IMR-90 (cell line): Measurements from ENCODE around the gene HOXD10. TPM values are rescaled to one million over a fixed set of nuclear protein-coding genes. Genes with fewer than 3 reads are reported as not detected.

Experiments
- ATAC-seq: fragments of 200-7000 bp; cut with Tn5 transposase; 2 replicates; pipeline ENCODE4 v1.9.1; 2020; ENCODE audit warnings: low read depth, mild to moderate bottlenecking, moderate library complexity
- BruUV-seq: library from RNA; stranded (reverse); fragments of 400-500 nt; replicated peaks from 2 replicates; lab custom pipeline; 2021; lab: Mats Ljungman, UMichigan
- CTCF ChIA-PET: fragments of 300-600 bp; formaldehyde crosslinking; extraction: SDS; loops from one replicate; lab custom pipeline; 2021; ENCODE audit warnings: antibody characterized with exemption; lab: Yijun Ruan, JAX
- POLR2A ChIA-PET: fragments of 300-600 bp; sonication (Branson Sonifier 250); formaldehyde crosslinking; loops from one replicate; lab custom pipeline; 2022; ENCODE audit warnings: antibody characterized with exemption; ENCODE audit not compliant: unreplicated experiment; lab: Charles Lee
- DNase-seq: peaks from one replicate; pipeline ENCODE4 v3.0.0; 2013
- H2AFZ ChIP-seq: replicated peaks from 2 replicates; pipeline ENCODE3; 2013; ENCODE audit warnings: low read length, mild to moderate bottlenecking; ENCODE audit not compliant: poor library complexity
- H2AK5ac ChIP-seq: 2 replicates; pipeline ENCODE4 v1.6.1; 2013; ENCODE audit warnings: low read depth, low read length, inconsistent platforms
- H2AK9ac ChIP-seq: replicated peaks from 2 replicates; pipeline ENCODE3; 2013; ENCODE audit warnings: mild to moderate bottlenecking, low read depth, low read length, moderate library complexity; ENCODE audit not compliant: poor library complexity
- H2BK120ac ChIP-seq: 2 replicates; pipeline ENCODE4 v1.6.1; 2013; ENCODE audit warnings: low read depth, low read length, inconsistent platforms
- H2BK15ac ChIP-seq: 3 replicates; pipeline ENCODE4 v1.6.1; 2013; ENCODE audit warnings: low read depth, low read length, inconsistent platforms
- H2BK20ac ChIP-seq: 2 replicates; pipeline ENCODE4 v1.6.1; 2013; ENCODE audit warnings: low read depth, mild to moderate bottlenecking, inconsistent platforms, low read length, moderate library complexity
- H2BK5ac ChIP-seq: 2 replicates; pipeline ENCODE4 v1.6.1; 2013; ENCODE audit warnings: mild to moderate bottlenecking, low read depth, low read length, inconsistent platforms; ENCODE audit not compliant: poor library complexity, severe bottlenecking
- H3K14ac ChIP-seq: replicated peaks from 2 replicates; pipeline ENCODE4 v1.6.1; 2013; ENCODE audit warnings: low read depth, low read length, inconsistent platforms
- H3K18ac ChIP-seq: 2 replicates; pipeline ENCODE4 v1.6.1; 2013; ENCODE audit warnings: low read depth, low read length, control low read depth
- H3K23ac ChIP-seq: 2 replicates; pipeline ENCODE4 v1.6.1; 2013; ENCODE audit warnings: low read depth, low read length, inconsistent platforms
- H3K27ac ChIP-seq: 2 replicates; pipeline ENCODE4 v1.5.1; 2013; ENCODE audit warnings: mild to moderate bottlenecking, control low read depth, low read length; ENCODE audit not compliant: insufficient read depth
- H3K27me3 ChIP-seq: 2 replicates; pipeline ENCODE4 v1.6.1; 2013; ENCODE audit warnings: low read length; ENCODE audit not compliant: control insufficient read depth, insufficient read depth
- H3K36me3 ChIP-seq: 2 replicates; pipeline ENCODE4 v1.6.1; 2013; ENCODE audit warnings: low read length, mixed read lengths; ENCODE audit not compliant: control insufficient read depth, insufficient read depth
- H3K4ac ChIP-seq: 2 replicates; pipeline ENCODE4 v1.6.1; 2013; ENCODE audit warnings: low read depth, low read length, inconsistent platforms
- H3K4me1 ChIP-seq: 2 replicates; pipeline ENCODE4 v1.6.1; 2013; ENCODE audit warnings: low read length, mixed read lengths; ENCODE audit not compliant: control insufficient read depth, insufficient read depth
- H3K4me2 ChIP-seq: 2 replicates; pipeline ENCODE4 v1.6.1; 2013; ENCODE audit warnings: low read depth, mild to moderate bottlenecking, control low read depth, low read length, moderate library complexity
- H3K4me3 ChIP-seq: 2 replicates; pipeline ENCODE4 v1.5.1; 2013; ENCODE audit warnings: low read depth, mild to moderate bottlenecking, control low read depth, low read length, moderate library complexity; ENCODE audit not compliant: insufficient read depth
- H3K56ac ChIP-seq: 2 replicates; pipeline ENCODE4 v1.6.1; 2013; ENCODE audit warnings: low read length, inconsistent platforms; ENCODE audit not compliant: insufficient read depth; ENCODE audit errors: extremely low read depth
- H3K79me1 ChIP-seq, 2 experiments: 2 replicates each; pipeline ENCODE4 v1.6.1; 2013; ENCODE audit warnings: low read length in 2 of 2, inconsistent platforms in 1 of 2, low read depth in 1 of 2
- H3K9ac ChIP-seq: 2 replicates; pipeline ENCODE4 v1.6.1; 2013; ENCODE audit warnings: low read depth, low read length, control low read depth
- H3K9me1 ChIP-seq: 2 replicates; pipeline ENCODE4 v1.6.1; 2013; ENCODE audit warnings: low read length, inconsistent platforms; ENCODE audit not compliant: insufficient read depth
- H3K9me3 ChIP-seq: 2 replicates; pipeline ENCODE4 v1.6.1; 2013; ENCODE audit warnings: low read length; ENCODE audit not compliant: control insufficient read depth, insufficient read depth
- H4K20me1 ChIP-seq: 2 replicates; pipeline ENCODE4 v1.6.1; 2013; ENCODE audit warnings: low read length, inconsistent platforms; ENCODE audit not compliant: insufficient read depth
- H4K5ac ChIP-seq: 2 replicates; pipeline ENCODE4 v1.6.1; 2013; ENCODE audit warnings: mild to moderate bottlenecking, low read depth, low read length, control low read depth
- H4K8ac ChIP-seq, 2 experiments: 2 replicates each; pipeline ENCODE4 v1.6.1; 2013; ENCODE audit warnings: low read depth in 2 of 2, low read length in 2 of 2, control low read depth in 1 of 2, inconsistent platforms in 1 of 2
- H4K91ac ChIP-seq: 2 replicates; pipeline ENCODE4 v1.6.1; 2013; ENCODE audit warnings: low read depth, low read length, inconsistent platforms; ENCODE audit not compliant: insufficient read depth
- BHLHE40 ChIP-seq: fragments of 150-350 bp; IDR thresholded peaks from 2 replicates; pipeline ENCODE4 v1.6.1; 2016; ENCODE audit warnings: mild to moderate bottlenecking, low read depth, low read length
- CEBPB ChIP-seq: IDR thresholded peaks from 2 replicates; pipeline ENCODE4 v1.6.1; 2012; ENCODE audit warnings: low read depth, low read length, improper control_type of control experiment
- CHD1 ChIP-seq: IDR thresholded peaks from 2 replicates; pipeline ENCODE4 v1.6.1; 2012; ENCODE audit warnings: low read depth, low read length, improper control_type of control experiment
- CTCF ChIP-seq: conservative IDR thresholded peaks from 2 replicates; pipeline ENCODE4 v1.5.1; 2012; ENCODE audit warnings: mild to moderate bottlenecking, low read depth, low read length, improper control_type of control experiment
- ELK1 ChIP-seq: fragments of 150-350 bp; IDR thresholded peaks from 2 replicates; pipeline ENCODE4 v1.6.1; 2016; ENCODE audit warnings: low read depth, mild to moderate bottlenecking, low read length, moderate library complexity, borderline replicate concordance
- FOS ChIP-seq: fragments of 150-350 bp; IDR thresholded peaks from 2 replicates; pipeline ENCODE4 v1.6.1; 2016; ENCODE audit warnings: low read depth, low read length
- MAFK ChIP-seq: IDR thresholded peaks from 2 replicates; pipeline ENCODE4 v1.6.1; 2012; ENCODE audit warnings: low read depth, low read length, improper control_type of control experiment
- MAZ ChIP-seq: IDR thresholded peaks from 2 replicates; pipeline ENCODE4 v1.6.1; 2012; ENCODE audit warnings: low read depth, mild to moderate bottlenecking, low read length, improper control_type of control experiment, moderate library complexity, borderline replicate concordance
- MXI1 ChIP-seq: IDR thresholded peaks from 2 replicates; pipeline ENCODE4 v1.6.1; 2012; ENCODE audit warnings: low read depth, mild to moderate bottlenecking, low read length, moderate library complexity, borderline replicate concordance
- NFE2L2 ChIP-seq: fragments of 150-350 bp; IDR thresholded peaks from 2 replicates; pipeline ENCODE4 v1.6.1; 2016; ENCODE audit warnings: low read depth, mild to moderate bottlenecking, low read length
- POLR2A ChIP-seq: IDR thresholded peaks from 2 replicates; pipeline ENCODE4 v1.6.1; 2012; ENCODE audit warnings: mild to moderate bottlenecking, low read depth, low read length
- RAD21 ChIP-seq: IDR thresholded peaks from 2 replicates; pipeline ENCODE4 v1.6.1; 2012; ENCODE audit warnings: low read length, improper control_type of control experiment
- RCOR1 ChIP-seq: IDR thresholded peaks from 2 replicates; pipeline ENCODE4 v1.6.1; 2012; ENCODE audit warnings: mild to moderate bottlenecking, low read length, improper control_type of control experiment; ENCODE audit not compliant: insufficient replicate concordance
- RFX5 ChIP-seq: IDR thresholded peaks from 2 replicates; pipeline ENCODE4 v1.8.0; 2012; ENCODE audit warnings: low read depth, mild to moderate bottlenecking, low read length, moderate library complexity
- SMC3 ChIP-seq: fragments of 150-350 bp; IDR thresholded peaks from 2 replicates; pipeline ENCODE4 v1.6.1; 2016; ENCODE audit warnings: low read depth, mild to moderate bottlenecking, antibody characterized with exemption, low read length, moderate library complexity
- USF2 ChIP-seq: fragments of 150-350 bp; IDR thresholded peaks from 2 replicates; pipeline ENCODE4 v1.6.1; 2017; ENCODE audit warnings: mild to moderate bottlenecking, antibody characterized with exemption, low read length, low read depth
- dilution Hi-C: fragments of 300-500 bp; cut with HindIII; formaldehyde crosslinking; loops from one replicate; pipeline ENCODE4 v1.14.3; 2018; ENCODE audit warnings: low sequenced_read_pairs; ENCODE audit not compliant: unreplicated experiment
- in situ Hi-C: fragments of 300-500 bp; cut with MboI; formaldehyde crosslinking; loops from 3 replicates; pipeline ENCODE4 v1.14.3; 2019; ENCODE audit warnings: low sequenced_read_pairs, inconsistent platforms, mixed read lengths
- intact Hi-C: fragments of 100-400 bp; cut with micrococcal nuclease; formaldehyde crosslinking; loops from 2 replicates; pipeline ENCODE4 v1.10.0; 2022
- polyA plus RNA-seq, 3 experiments: library from polyadenylated mRNA; depleted of rRNA; stranded (reverse); fragments of >200 nt; gene quantifications; 2 replicates each; pipeline ENCODE4 v1.2.3, GENCODE V29; 2012; ENCODE audit warnings: low replicate concordance in 1 of 3
- total RNA-seq: library from RNA; depleted of rRNA; stranded (reverse); fragments of >200 nt; gene quantifications from 2 replicates; pipeline ENCODE4 v1.2.3, GENCODE V29; 2012

HOXD10 gene
- total and polyA plus RNA-seq, 2 of the 4 experiments (the other 2 are of a cell fraction), result not detected

DNA sequence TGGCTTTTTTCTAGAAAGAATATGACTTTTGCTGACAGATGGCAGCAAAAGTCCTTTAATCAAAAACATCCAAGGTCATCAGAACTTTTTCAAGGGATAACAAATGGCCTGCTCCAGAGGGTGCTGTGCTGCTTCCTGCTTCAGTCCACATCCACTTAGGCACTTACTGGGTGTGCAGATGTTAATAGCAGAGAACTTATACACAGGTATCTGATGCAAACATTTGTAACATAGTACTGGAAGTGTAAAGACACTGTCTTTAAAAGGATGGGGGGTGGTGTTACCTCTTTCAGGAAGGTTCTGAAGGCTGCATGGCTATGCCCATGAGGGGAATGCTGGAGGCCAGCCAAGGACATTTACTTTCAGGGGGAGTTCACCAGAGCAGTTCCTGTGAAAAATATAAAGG is 18.5 kb downstream of the HOXD10 start:
- H3K14ac ChIP-seq, result no peak overlapping the region
- no peak overlapping the region for H3K23ac ChIP-seq
- H3K9ac ChIP-seq, result no peak overlapping the region
- H2BK20ac ChIP-seq, result no peak overlapping the region
- dilution Hi-C loops (no loop called here), in situ Hi-C loops (no loop called here), intact Hi-C loops (loop anchor here (1.0 kb wide), 1 partner anchor 24 kb away; no protein-coding TSS in a partner anchor)
- TF ChIP-seq NFE2L2, result no peak
- no peak for TF ChIP-seq MAFK
- TF ChIP-seq RCOR1, result no peak
- TF ChIP-seq CTCF, result no peak
- no peak for TF ChIP-seq USF2
- no peak for TF ChIP-seq MAZ
- TF ChIP-seq ELK1, result no peak
- TF ChIP-seq POLR2A, result no peak
- TF ChIP-seq CHD1, result no peak
- TF ChIP-seq FOS, result no peak
- TF ChIP-seq BHLHE40, result no peak
- TF ChIP-seq SMC3, result no peak
- no peak for TF ChIP-seq MXI1
- TF ChIP-seq RAD21, result no peak
- no peak for TF ChIP-seq CEBPB
- no peak for TF ChIP-seq RFX5
- H2BK15ac ChIP-seq, result no peak overlapping the region
- no peak overlapping the region for H2BK120ac ChIP-seq
- no peaks in the 10 kb centered on the region for H3K4me1 ChIP-seq
- no peak overlapping the region for H2BK5ac ChIP-seq
- H3K9me3 ChIP-seq, result peaks cover 3% of the 10 kb centered on the region
- no peaks in the 10 kb centered on the region for H3K79me1 ChIP-seq
- no peaks in the 10 kb centered on the region for H3K9me1 ChIP-seq
- ATAC-seq (no peak), DNase-seq (no peak)
- no peak overlapping the region for H3K4me3 ChIP-seq
- no peaks in the 10 kb centered on the region for H4K20me1 ChIP-seq
- no peak overlapping the region for H4K5ac ChIP-seq
- H4K8ac ChIP-seq, result no peak overlapping the region
- no peak overlapping the region for H2AK9ac ChIP-seq
- H4K91ac ChIP-seq, result no peak overlapping the region
- H3K27ac ChIP-seq, result no peak overlapping the region
- no peaks in the 10 kb centered on the region for H3K36me3 ChIP-seq
- H3K4ac ChIP-seq, result no peak overlapping the region
- H2AFZ ChIP-seq, result no peak overlapping the region
- no peak overlapping the region for H3K18ac ChIP-seq
- H3K27me3 ChIP-seq, result peaks cover 93% of the 10 kb centered on the region
- no peak overlapping the region for H3K56ac ChIP-seq
- POLR2A ChIA-PET, result no interaction called here
- no peak overlapping the region for H3K4me2 ChIP-seq
- CTCF ChIA-PET, result interaction anchor here (3.0 kb wide), 1 partner anchor 320 kb away, joined by 9 read pairs; no protein-coding TSS in a partner anchor
- no TSS peak for BruUV-seq
- no peak overlapping the region for H2AK5ac ChIP-seq
